ENCODE data around the gene CADPS2. TPM values are rescaled to one million over a fixed set of nuclear protein-coding genes. Genes with fewer than 3 reads are reported as not detected.

Gene CADPS2
- total and polyA plus RNA-seq, 2 of the 8 experiments (the other 6 are each of a cell fraction or from before 2014, with no cell fraction given), result 8.9 to 22.3 TPM

- peak; percentile 72 for TF ChIP-seq MAX (IDR thresholded peaks at IDR 0.05)
- TF ChIP-seq CHD1 (IDR thresholded peaks at IDR 0.05; ENCODE audit: low read depth, low read length), result no peak
- TF ChIP-seq KDM5A (IDR thresholded peaks at IDR 0.05; ENCODE audit: low read length), result no peak
- TF ChIP-seq SAP30 (IDR thresholded peaks at IDR 0.05; ENCODE audit: insufficient read depth, insufficient replicate concordance, low read length), result no peak
- TF ChIP-seq CBX5 (IDR thresholded peaks at IDR 0.05; ENCODE audit: low read depth, low read length), result no peak
These were observed 584.2 kb downstream of the CADPS2 start (continued) for GRCh38 chr7:122301858-122302760.

Measured in H1 (cell line).